ENCODE measurements around the gene REXO4.

DNA sequence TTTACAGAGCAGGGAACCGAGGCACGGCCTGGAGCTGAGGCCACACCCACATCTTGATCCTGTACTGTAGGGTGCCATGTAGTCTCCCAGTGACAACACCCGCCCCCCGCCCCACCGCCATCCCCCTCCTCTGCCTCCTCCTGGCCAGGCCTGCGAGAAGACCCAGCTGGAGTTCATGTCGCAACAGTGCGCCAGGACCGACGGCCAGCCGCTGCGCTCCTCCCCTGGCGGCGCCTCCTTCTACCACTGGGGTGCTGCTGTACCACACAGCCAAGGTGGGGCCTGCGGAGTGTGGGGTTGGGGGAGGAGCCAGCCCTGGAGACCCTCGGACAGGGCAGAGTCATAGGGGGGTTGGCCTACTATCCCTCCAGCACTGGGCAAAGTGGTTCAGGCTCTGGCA is 18.9 kb upstream of the REXO4 start:
- TF ChIP-seq, protein P1, sequence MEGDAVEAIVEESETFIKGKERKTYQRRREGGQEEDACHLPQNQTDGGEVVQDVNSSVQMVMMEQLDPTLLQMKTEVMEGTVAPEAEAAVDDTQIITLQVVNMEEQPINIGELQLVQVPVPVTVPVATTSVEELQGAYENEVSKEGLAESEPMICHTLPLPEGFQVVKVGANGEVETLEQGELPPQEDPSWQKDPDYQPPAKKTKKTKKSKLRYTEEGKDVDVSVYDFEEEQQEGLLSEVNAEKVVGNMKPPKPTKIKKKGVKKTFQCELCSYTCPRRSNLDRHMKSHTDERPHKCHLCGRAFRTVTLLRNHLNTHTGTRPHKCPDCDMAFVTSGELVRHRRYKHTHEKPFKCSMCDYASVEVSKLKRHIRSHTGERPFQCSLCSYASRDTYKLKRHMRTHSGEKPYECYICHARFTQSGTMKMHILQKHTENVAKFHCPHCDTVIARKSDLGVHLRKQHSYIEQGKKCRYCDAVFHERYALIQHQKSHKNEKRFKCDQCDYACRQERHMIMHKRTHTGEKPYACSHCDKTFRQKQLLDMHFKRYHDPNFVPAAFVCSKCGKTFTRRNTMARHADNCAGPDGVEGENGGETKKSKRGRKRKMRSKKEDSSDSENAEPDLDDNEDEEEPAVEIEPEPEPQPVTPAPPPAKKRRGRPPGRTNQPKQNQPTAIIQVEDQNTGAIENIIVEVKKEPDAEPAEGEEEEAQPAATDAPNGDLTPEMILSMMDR (IDR thresholded peaks at IDR 0.05; ENCODE audit: insufficient read depth, low read depth, low read length), result no peak
- TF ChIP-seq EZH2 (IDR thresholded peaks at IDR 0.05; ENCODE audit: insufficient read depth, low read length), result no peak

All from astrocyte (in vitro differentiated cells and primary cell).